ENCODE data around the gene CLDN1. TPM values are rescaled to one million over a fixed set of nuclear protein-coding genes. Genes with fewer than 3 reads are reported as not detected.

The CLDN1 gene
- total and polyA plus RNA-seq, 12 donors: 0.10 to 0.78 (median 0.17) TPM; not detected in 2

- Histone ChIP-seq H3K36me3 (no peaks in the 10 kb centered on the region), H3K27ac (no peak overlapping the region), H3K4me3 (no peak overlapping the region), H3K4me1 (peaks cover 0 to 16% (median 0%) of the 10 kb centered on the region in 9 donors), H3K9me3 (no peaks in the 10 kb centered on the region), H3K27me3 (no peaks in the 10 kb centered on the region)
- intact Hi-C loops (cut with DNase I): no loop called here
- TF ChIP-seq CTCF (IDR thresholded peaks at IDR 0.05): no peak
- no peak for DNase-seq
- no peak for ATAC-seq
Observed at GRCh38 chr3:190261740-190262139, 60.5 kb downstream of the CLDN1 start.

GRCh38 chr3:190261015-190261414 lies 61.2 kb downstream of the CLDN1 start:
- DNase-seq (no peak), ATAC-seq (peak in 4 of 8 donors; percentile 16 to 45 (median 43))
- Histone ChIP-seq H3K27me3 (no peaks in the 10 kb centered on the region), H3K9me3 (no peaks in the 10 kb centered on the region), H3K4me3 (no peak overlapping the region), H3K27ac (no peak overlapping the region), H3K36me3 (no peaks in the 10 kb centered on the region), H3K4me1 (peaks cover 0 to 16% (median 0%) of the 10 kb centered on the region in 9 donors)
- WGBS, 2 donors: 76 to 79% methylated on average over 3 of the region's 3 CpGs
- TF ChIP-seq CTCF (IDR thresholded peaks at IDR 0.05): no peak
- intact Hi-C loops (cut with DNase I): no loop called here

GRCh38 chr3:190260301-190260700 lies 61.9 kb downstream of the CLDN1 start:
- WGBS, 2 donors: 64 to 69% methylated on average over 2 of the region's 2 CpGs

GRCh38 chr3:190258634-190259033 lies 63.6 kb downstream of the CLDN1 start:
- 49 to 57% methylated on average over 5 of the region's 5 CpGs for WGBS, 2 donors
- Histone ChIP-seq H3K27ac (no peak overlapping the region), H3K36me3 (no peaks in the 10 kb centered on the region), H3K9me3 (no peaks in the 10 kb centered on the region), H3K27me3 (peaks cover 0 to 6% (median 0%) of the 10 kb centered on the region in 7 donors), H3K4me3 (no peak overlapping the region), H3K4me1 (peaks cover 0 to 16% (median 0%) of the 10 kb centered on the region in 9 donors)
- intact Hi-C loops (cut with DNase I): no loop called here
- TF ChIP-seq CTCF (IDR thresholded peaks at IDR 0.05): no peak
- ATAC-seq: peak in 1 of 8 donors; percentile 53
- no peak for DNase-seq

More at GRCh38 chr3:190260301-190260700, 61.9 kb downstream of the CLDN1 start:
- Histone ChIP-seq H3K36me3 (no peaks in the 10 kb centered on the region), H3K4me3 (no peak overlapping the region), H3K9me3 (no peaks in the 10 kb centered on the region), H3K4me1 (peaks cover 0 to 16% (median 0%) of the 10 kb centered on the region in 9 donors), H3K27me3 (no peaks in the 10 kb centered on the region), H3K27ac (no peak overlapping the region)
- intact Hi-C loops (cut with DNase I): no loop called here
- TF ChIP-seq CTCF (IDR thresholded peaks at IDR 0.05): no peak
- ATAC-seq (peak in 2 of 8 donors; percentile 43 to 54), DNase-seq (no peak)

Other genes with a start within 250 kb of the CLDN1 start
- gene P3H2, start 201.5 kb downstream of the CLDN1 start, total RNA-seq: 10 to 100 TPM in 3 of 10 donors, 1 to 10 TPM in 6, under 1 TPM in 1; 0.49 to 28.8 (median 4.4) TPM
- under 1 TPM; 0.51 to 0.73 TPM for gene P3H2, start 201.5 kb downstream of the CLDN1 start, polyA plus RNA-seq
- not detected for gene CLDN16, start 65.7 kb upstream of the CLDN1 start, total RNA-seq
- gene CLDN16, start 65.7 kb upstream of the CLDN1 start, polyA plus RNA-seq: not detected
- gene TMEM207, start 127.5 kb upstream of the CLDN1 start, total RNA-seq: not detected
- not detected for gene TMEM207, start 127.5 kb upstream of the CLDN1 start, polyA plus RNA-seq
- gene IL1RAP, start 191.6 kb upstream of the CLDN1 start, total RNA-seq: 10 to 100 TPM in 4 of 10 donors, 1 to 10 TPM in 6; 3.9 to 11.9 (median 8.7) TPM
- gene IL1RAP, start 191.6 kb upstream of the CLDN1 start, polyA plus RNA-seq: 1 to 10 TPM; 2.1 to 5.9 TPM